ENCODE results near the gene TAF8.
A peak's percentile ranks its signal among the peaks of the same experiment; 100 is the strongest.
"Not testable (repeated sequence)": the region's sequence is repeated elsewhere in the genome, so short reads cannot be mapped to it uniquely, and the experiment has no call there.

The TAF8 gene, protein sequence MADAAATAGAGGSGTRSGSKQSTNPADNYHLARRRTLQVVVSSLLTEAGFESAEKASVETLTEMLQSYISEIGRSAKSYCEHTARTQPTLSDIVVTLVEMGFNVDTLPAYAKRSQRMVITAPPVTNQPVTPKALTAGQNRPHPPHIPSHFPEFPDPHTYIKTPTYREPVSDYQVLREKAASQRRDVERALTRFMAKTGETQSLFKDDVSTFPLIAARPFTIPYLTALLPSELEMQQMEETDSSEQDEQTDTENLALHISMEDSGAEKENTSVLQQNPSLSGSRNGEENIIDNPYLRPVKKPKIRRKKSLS

DNA sequence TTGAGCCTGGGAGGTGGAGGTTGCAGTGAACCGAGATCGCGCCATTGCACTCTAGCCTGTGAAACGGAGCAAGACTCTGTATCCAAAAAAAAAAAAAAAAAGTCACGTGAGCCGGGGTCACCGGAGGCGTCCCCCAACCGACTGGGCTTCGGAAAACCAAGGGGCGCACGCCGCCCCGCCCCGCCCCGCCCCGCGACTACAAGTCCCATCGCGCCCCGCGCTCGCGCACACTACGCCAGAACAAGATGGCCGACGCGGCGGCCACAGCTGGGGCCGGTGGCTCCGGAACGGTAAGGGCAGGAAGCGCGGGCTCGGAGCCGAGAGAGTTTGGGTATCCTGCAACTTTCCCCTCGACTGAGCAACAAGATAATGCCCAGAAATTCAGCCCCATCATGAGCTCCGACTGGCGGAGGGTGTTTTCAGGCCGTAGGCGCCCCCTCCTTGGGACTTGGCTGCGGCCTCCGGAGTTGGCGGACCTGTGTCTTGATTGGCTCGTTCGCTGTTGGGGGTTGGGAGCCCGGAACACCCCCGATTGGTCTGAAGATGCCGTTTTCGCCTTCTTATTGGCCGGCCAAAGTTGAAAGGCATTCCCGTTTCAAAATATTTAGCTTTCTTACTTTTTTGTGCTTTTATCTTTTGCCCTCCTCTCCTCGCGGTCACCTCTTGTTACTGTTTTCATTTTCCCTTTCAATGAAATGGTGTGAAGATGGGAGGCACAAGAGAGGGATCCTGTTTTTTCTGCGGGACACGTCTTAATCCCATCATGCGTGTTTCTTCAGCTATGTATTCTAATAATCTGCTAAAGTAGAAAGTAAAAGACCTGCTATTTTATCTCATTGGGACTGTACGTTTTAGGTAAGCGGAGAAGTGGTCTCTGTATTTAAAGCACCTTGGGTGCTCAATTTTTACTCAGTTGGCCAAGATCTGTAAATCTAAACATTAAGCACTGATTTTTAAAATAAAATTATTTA lies at the start of gene TAF8:
Gene TAF8, plus strand, starts transcription at position 228 of the 971 bp plus-strand sequence. Its CDS starts 18 bp downstream, at position 246.
- DNase-seq (ENCODE audit: low read depth, low spot score): peak; percentile 56

DNA sequence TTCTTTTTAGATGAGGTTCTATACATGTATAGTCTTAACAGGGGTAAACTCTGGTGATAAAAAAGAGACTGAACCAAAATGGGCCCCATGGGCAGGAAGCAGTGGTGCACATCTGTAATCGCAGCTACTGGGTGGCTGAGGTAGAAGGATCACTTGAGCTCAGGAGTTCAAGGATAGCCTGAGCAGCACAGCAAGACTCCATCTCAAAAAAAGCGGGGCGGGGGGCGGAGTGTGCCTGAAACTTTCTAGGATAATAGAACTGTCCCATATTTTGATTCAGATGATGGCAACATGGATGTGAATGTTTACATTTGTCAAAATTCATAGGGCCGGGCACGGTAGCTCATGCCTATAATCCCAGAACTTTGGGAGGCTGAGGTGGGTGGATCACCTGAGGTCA lies 48.8 kb upstream of the TAF8 start:
- DNase-seq (ENCODE audit: low read depth, low spot score): no peak

DNA sequence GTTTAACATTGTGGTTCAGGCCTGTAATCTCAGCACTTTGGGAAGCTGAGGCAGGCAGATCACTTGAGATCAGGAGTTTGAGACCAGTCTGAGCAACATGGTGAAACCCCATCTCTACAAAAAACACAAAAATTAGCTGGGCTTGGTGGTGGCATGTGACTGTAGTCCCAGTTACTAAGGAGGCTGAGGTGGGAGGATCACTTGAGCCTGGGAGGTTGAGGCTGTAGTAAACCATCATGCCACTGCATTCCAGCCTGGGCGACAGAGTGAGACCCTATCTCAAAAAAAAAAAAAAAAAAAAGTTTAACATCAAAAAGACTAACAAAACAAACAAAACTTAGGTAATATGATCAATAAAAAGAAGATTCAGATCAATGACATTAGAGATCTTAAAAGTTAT lies 46.7 kb upstream of the TAF8 start:
- DNase-seq (ENCODE audit: low read depth, low spot score): not testable (repeated sequence)

DNA sequence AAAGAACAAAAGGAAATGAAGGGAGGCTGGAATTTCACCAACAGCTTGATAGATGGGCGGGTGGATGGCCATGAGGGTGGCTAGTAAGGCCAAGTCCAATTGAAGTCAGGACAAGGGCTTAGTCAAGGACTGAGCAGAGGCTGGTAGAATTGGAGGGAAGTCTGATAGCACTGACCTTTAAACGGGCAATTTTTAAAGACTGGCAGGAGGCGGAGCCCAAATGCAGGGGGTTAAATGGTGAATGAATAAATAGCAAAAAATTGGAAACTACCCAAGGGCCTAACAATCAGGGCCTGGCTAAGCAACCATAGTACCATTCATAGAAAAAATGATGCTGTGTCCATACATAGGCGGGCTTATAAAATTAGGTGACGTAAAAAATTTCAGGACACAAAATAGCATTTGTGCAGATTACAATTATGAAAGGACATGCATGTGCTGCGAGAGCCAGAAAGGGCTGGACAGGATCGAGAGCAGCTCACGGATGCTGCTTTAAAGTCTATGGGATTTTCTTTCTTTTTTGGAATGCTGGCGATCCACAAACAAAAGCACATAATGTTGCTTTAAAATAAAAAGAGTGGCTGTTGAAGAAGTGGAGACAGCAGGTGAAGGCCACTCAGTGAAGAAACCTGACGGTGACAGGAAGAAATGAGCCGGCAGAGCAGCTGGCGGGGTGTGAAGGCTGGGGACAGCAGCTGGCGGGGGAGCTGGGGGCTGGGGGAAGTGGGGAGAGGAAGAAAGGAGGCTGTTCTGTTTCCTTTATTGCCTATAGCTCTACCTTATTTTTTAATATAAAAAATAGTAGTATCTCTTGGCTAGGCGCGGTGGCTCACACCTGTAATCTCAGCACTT lies 42.8 kb upstream of the TAF8 start:
- no peak for DNase-seq (ENCODE audit: low read depth, low spot score)

DNA sequence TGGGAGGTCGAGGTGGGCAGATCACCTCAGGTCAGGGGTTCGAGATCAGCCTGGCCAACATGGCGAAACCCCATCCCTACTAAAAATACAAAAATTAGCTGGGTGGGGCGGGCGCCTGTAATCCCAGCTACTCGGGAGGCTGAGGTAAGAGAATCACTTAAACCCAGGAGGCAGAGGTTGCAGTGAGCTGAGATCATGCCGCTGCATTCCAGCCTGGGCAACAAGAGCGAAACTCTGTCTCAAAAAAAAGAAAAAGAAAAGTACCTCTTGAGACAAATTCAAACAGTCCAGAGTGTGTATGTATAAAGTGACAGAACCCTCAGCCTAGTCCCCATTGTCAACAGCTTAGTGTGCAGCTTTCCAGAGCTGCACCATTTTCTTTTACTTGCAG lies 42.2 kb upstream of the TAF8 start:
- not testable (repeated sequence) for DNase-seq (ENCODE audit: low read depth, low spot score)

DNA sequence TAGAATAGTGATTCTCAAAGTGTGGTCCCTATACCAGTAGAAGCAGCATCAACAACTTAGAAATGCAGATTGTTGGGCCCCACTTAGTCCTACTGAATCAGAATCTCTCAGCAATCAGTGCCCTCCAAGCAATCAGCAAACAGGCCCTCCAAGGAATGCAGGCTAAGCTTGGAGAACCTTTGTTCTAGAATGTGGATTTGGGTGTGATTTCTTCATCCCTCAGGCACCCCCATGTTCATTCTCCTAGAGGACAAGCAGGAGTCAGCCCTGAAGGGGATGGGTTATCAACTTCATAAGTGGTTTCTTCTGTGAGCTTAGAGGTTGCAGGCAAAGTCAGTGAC lies 40.5 kb upstream of the TAF8 start:
- DNase-seq (ENCODE audit: low read depth, low spot score): no peak

DNA sequence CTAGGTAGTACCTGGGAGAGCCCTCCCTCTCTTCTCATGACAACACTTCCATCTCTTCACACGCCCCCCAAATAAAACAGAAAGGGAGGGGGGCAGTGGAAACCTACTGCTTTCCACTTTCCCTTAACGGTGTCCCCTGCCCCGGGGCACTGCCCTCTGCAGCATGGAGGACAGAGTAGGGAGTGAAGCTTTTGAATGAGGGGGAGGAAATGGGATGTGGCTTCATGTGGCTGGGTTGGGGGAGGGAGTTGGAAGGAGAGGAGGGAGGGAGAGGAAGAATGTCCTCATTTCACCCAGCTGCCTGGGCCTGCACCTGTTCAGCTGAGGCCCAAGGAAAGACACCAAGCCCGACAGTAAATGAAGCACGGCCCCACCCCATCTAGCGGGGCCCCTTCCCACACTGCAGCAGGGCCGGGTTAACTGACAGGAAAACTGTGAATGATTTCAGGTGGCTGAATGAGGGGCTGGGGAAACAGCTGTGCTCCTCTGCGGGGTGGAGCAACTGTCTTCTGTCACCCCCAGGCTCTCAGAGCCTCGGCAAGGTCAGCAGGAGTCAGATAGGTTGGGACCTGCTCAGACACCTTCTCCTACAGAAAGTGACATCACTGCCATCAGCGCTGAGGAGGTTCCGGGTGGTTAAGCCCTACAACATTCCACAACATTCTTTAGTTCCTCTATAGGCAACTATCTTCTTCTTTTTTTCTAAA lies 40.0 kb upstream of the TAF8 start:
- DNase-seq (ENCODE audit: low read depth, low spot score): peak; percentile 56

DNA sequence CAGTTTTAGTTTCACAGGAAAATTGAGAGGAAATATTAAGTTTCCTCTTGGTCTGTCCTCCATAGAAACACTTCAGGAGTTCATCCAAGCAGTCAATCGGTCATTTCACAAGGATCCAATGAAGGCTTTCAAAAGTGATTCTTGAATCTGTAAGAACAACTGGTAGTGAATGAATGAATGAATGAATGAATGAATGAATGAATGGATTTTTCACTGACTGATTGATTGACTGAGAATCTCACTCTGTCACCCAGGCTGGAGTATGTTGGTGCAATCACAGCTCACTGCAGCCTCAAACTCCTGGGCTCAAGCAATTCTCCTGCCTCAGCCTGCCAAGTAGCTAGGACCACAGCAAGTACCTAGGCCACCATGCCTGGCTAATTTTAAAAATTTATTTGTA lies 39.4 kb upstream of the TAF8 start:
- DNase-seq (ENCODE audit: low read depth, low spot score): no peak

DNA sequence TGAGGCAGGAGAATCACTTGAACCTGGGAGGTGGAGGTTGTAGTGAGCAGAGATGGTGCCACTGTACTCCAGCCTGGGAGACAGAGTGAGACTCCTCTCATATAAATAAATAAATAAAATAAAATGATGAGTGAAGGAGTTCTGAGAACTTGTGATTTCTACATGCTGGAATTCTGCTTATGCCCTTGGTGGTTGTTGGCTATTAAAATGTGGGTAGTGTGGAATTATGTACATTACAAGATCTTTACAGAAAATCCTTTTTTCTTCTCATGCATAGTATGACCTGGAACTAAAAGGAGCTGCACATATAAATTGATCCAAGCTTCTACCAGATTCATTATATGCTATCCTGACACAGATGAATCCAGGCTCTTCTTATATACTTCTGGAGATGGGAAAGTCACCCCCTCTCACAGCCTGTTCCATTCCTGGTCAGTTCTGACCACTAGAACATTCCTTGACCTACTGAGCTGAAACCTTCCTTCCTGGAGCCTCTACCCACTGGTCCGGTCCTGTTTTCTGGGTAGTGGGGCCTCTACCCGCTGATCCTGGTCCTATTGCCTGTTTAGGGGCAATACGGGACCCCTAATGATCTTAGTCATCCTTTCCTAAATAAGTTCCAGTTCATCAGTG lies 37.7 kb upstream of the TAF8 start:
- no peak for DNase-seq (ENCODE audit: low read depth, low spot score)

DNA sequence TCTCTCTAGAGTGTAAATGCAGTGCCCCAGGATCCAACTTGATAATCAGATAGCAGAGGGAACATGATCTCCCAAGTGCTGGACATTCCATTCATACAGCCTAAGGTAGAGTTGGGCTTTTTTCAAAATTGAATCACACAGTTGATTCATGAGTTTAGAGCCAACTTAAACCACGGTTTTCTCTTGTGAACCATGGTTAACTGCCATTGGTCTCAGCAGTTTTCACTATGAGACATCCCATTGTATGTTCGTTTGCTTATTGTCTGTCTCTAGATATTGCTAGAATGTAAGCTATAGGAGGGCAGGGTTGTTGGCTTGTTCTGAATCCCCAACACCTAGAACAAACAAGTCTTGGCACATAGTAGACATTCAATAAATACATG lies 37.2 kb upstream of the TAF8 start:
- DNase-seq (ENCODE audit: low read depth, low spot score): no peak

DNA sequence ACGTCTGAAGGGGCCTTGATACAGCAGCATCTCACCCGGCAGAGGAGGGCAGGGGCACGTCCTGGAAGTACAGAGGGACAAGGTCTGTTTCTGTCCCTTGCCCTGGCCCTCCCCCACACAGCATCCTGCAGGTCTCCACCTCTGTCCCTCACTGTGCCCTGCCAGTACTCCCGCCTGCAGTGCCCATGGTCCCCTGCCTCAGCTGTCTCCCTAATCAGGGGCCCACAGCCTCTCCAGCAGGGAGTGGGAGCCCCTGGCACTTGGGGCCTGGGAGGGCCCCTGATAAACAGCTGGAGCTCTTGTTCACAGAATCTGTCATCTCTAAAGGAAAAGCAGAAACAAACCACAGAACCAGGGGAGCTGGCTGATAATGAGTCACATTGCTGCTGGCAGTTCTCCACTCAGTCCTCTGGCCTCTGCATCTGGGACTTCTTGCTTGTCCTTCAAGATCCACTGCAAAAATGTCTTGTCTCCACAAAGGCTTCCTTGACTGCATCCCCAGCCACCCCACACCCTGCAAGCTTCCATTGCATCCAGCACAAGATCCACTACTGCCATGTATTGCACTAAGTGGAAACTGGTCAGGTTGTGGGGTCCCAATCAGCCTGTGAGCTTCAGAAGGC lies 33.2 kb upstream of the TAF8 start:
- no peak for DNase-seq (ENCODE audit: low read depth, low spot score)

DNA sequence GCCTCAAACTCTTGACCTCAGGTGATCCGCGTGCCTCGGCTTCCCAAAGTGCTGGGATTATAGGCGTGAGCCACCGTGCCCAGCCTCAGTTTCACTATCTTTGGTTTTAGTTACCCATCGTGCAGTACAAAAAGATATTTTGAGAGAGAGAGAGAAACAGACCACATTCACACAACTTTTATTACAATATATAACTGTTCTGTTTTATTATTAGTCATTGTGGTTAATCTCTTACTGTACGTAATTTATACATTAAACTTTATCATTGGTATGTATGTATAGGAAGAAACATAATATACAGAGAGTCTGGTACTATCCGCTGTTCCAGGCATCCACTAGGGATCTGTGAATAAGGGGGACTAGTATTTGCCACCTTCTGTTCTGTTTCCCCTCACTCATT lies 29.4 kb upstream of the TAF8 start:
- DNase-seq (ENCODE audit: low read depth, low spot score): no peak

DNA sequence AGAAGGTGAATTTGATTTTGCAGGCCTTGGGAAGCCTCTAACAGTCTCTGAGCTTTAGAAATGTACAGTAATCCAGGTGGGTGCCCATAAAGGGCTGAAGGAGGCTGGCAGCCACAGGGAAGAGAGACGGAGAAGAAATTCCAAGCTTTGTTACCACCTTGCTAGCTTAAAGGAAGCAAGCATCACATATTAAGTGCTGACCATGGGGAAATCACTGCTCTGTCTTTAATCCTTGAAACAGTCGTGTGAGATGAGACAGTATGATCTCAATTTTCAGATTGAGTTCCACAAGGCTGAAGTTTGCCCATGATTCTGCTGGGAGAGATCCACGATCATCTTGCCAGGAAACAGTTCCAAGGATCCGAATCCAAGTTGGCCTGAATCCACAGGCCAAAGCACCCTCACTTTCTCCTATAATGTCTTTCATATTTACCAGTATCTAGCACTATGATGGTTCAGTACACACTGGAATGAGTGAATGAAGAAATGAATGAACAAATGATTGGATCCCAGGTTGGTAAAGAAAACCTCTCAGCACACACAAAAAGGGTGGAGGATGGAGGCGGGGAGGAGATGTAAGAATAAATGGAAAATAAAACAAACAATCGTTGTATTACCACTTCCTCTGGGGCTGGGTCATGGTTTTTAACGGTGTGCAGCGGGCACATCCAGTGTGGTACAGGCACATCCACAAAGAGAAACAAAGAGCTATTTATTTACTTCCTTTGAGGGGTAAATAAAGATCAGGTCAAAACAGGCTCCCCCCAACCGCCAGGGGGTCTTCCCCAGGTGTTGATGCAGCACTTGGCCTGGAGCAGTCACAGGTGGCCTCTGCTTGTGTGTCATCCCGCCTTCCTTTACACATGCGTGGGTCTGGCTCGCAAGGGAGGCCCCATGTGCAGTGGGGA lies 28.2 kb upstream of the TAF8 start:
- no peak for DNase-seq (ENCODE audit: low read depth, low spot score)

DNA sequence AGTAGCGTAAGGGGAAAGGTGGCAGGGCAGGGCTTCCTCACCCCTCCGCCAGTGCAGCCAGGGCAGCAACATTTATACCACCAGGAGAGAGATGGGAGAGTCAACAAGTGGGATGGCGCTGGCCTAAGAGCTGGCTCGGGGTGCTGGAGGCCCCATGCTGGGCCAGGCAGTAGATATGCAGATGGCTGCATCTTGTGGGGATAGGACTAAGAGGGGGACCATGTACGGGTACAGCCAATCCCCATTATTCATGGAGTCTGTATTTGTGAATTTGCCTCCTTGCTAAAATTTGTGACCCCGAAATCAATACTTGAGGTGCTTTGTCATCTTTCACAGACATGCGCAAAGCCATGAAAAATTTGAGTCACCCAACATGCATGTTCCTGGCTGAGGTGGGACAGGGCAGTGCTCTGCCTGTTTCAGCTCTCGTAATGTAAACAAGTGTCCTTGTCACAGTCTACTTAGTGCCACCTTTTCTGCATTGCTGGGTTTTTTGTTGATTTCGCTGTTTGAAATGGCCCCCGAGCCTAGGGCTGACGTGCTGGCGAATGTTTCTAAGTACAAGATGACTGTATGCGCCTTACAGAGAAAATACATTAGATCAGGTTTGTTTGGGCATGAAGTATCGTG lies 27.5 kb upstream of the TAF8 start:
- DNase-seq (ENCODE audit: low read depth, low spot score): no peak

DNA sequence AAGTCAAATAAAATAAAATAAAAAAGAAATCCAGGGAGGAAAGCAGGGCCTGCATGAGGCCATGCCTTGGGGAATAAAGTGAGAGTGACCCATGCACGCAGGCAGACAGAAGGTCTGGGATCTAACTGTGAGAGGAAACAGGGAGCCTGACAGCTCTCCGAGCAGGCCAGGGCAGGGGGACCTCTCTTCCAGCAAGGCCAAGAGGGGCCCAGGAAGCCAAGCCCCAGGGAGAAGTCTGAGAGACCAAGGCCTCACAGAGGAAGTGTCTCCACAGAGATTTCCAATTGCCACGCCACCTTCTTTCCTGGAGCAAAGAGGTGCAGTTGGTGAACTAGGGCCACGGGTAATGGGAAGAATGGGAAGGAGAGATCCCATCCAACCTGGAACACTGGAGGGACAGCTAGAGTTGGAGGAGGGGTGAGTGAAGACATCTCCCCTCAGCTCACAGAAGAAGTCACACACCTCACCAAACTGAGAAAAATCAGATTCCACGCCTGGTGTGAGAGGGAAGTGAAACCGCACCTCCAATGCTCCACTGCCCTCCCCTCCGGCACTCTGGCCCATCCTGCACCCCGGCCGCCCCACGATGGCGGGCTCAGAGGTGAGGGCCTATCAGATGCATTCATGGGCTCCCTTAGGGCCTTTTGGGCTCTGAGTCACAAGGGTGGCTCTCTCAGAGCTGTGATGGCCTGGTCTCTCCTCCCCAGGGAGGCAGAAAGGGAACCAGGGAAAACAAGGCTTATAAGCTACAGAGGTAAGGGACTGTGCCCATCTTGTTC lies 25.1 kb upstream of the TAF8 start:
- no peak for DNase-seq (ENCODE audit: low read depth, low spot score)

DNA sequence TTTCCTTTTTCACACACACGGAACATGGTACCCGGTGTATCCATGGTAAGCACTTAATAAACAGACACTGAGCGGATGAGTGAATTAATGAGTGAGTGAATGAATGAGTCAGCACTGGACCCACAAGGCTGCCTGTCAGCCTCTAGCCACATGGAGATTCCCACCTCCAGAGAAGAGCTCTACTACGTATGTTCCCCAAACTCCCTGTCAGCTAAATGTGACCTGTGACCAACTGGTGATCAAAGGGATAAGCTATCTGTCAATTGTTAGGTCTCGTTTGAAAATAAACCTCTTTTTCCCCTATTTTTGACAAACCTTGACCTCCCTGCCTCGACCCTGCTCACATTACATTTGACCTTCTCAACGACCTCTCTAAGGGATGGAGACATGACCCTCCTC lies 24.5 kb upstream of the TAF8 start:
- DNase-seq (ENCODE audit: low read depth, low spot score): no peak

DNA sequence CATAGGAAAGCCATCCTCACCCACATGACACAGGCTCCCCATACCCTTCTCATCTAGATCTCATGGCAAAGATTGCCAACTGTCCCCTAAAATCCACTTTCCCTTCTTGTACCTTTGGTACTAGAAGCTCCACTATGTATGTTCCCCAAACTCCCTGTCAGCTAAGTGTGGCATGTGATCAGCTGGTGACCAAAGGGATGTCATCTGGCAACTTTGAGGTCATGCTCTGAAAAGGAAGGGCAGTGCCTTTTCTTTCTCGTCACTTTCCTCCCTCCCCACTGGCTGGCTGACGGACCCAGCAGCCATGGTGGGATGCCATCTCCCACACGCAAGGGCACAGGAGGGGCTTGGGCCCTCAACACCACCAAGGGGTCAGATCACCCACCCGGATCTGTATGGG lies 23.8 kb upstream of the TAF8 start:
- no peak for DNase-seq (ENCODE audit: low read depth, low spot score)

All from iPS DF 19.7 (cell line).